ENCODE results near the gene SDK1. TPM values are rescaled to one million over a fixed set of nuclear protein-coding genes. Genes with fewer than 3 reads are reported as not detected.

SDK1 gene
- total RNA-seq, 1 donor from 2014 or later = 0.16 TPM

DNA sequence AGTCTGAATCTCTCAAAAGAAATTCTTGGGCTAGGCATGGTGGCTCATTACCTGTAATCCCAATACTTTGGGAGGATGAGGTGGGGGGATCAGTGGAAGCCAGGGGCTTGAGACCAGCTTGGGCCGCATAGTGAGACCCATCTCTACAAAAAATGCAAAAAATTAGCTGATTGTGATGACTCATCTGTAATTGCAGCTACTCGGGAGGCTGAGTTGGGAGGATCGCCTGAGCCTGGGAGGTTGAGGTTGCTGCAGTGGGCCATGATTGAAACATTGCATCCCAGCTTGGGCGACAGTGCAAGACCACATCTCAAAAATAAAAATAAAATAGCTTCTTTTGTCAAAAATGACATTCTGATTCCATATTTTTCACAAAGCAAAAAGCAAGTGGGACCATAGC lies 736.3 kb downstream of the SDK1 start:
- Mint-ChIP-seq H3K36me3 (ENCODE audit: low read depth) (no peaks in the 10 kb centered on the region), H3K27ac (no peak overlapping the region), H3K4me1 (no peaks in the 10 kb centered on the region), H3K27me3 (no peaks in the 10 kb centered on the region), H3K4me3 (no peak overlapping the region), H3K9me3 (no peaks in the 10 kb centered on the region)
- DNase-seq = no peak
- intact Hi-C loops (cut with micrococcal nuclease) = no loop called here

DNA sequence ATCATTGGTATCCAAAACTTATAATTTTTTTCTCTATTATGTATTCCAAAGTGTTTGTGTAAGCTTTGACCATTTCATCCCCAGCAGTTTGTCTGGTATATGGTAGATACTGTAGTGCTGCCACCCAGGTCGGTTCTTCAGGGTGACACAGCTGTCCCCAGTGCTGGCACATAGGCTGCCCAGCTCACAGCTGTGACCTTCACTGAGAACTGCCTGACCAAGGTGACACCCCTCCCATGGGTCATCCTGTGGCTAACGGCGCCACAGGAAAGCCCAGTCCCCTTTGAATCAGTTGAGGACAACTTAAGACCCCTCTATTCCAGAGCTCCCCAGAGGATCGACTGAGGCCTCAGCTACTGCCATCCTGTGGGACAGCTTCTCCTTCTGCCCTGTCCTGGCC lies 736.8 kb downstream of the SDK1 start:
- no peak for DNase-seq
- intact Hi-C loops (cut with micrococcal nuclease) = no loop called here
- Mint-ChIP-seq H3K9me3 (no peaks in the 10 kb centered on the region), H3K27ac (no peak overlapping the region), H3K36me3 (ENCODE audit: low read depth) (no peaks in the 10 kb centered on the region), H3K4me1 (no peaks in the 10 kb centered on the region), H3K4me3 (no peak overlapping the region), H3K27me3 (no peaks in the 10 kb centered on the region)

DNA sequence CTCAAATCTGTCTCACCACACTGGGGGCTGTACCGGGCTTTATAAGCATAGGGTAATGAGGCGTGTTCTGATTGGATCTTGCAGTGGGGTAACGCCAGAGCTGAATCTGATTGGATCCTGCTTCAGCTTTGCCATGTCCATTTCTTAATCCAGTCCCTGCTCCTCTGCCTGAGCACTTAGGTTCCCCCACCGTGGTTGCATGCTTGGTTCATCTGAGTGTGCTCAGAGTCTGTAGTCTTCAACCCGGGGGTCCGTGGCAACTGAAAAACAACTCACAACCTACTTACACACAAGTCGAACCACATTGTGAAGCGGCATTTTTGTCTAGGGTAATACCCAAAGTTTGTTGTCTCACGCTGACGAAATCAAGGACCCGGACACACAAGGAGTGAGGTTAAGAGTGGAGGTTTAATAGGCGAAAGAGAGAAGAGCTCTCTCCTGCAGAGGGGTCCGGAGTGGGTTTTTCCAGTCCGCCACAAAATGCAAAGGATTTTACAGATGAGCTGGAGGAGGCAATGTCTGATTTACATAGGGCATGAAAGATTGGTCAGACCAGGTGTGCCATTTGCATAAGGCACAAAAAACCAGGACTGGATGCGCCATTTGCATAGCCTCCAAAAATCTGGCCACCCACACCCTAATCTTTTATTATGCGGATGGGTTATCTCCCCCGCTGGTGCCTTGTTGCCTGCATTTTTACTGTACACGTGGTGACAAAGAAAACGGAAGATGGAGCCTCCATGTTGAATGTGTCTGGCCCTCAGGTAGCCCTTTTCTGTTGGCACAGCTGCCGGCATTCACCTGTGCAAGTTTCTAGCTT lies 739.3 kb downstream of the SDK1 start:
- Mint-ChIP-seq H3K4me3 (no peak overlapping the region), H3K36me3 (ENCODE audit: low read depth) (no peaks in the 10 kb centered on the region), H3K9me3 (no peaks in the 10 kb centered on the region), H3K4me1 (no peaks in the 10 kb centered on the region), H3K27me3 (no peaks in the 10 kb centered on the region), H3K27ac (no peak overlapping the region)
- no peak for DNase-seq
- intact Hi-C loops (cut with micrococcal nuclease) = no loop called here

DNA sequence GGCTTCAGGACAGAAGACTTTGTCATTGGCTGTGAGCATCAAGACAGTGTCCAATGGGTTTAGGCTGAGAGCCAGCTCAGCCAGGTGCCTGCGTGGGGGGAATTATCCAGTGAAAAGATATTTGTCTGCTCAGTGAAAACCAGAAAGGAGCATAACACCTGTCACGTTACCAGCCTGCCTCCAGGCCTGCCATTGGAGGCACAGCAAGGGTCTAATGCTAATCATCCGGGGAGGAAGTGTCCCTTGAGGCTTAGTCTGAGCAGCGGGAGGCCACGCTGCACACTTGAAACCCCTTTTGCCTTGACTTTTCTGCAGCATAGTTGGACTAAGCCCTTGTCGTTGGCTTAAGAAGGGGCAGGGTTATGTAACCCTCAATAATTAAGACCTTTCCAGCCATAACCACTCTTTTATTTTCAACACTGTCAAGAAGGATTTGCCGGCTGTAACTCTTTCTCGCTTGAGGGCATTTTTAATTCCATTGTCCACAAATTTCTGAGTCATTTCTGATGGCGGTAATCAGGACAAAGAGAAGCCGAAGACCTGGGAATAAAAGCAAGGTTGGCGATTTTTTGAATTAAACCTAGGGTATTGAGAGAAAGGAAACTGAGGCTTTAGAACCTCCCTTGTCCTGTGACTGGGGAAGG lies 741.5 kb downstream of the SDK1 start:
- H3K27me3 Mint-ChIP-seq = no peaks in the 10 kb centered on the region
- no peaks in the 10 kb centered on the region for H3K9me3 Mint-ChIP-seq
- DNase-seq = no peak
- H3K4me1 Mint-ChIP-seq = no peaks in the 10 kb centered on the region
- intact Hi-C loops (cut with micrococcal nuclease) = no loop called here
- no peak overlapping the region for H3K27ac Mint-ChIP-seq
- no peaks in the 10 kb centered on the region for H3K36me3 Mint-ChIP-seq (ENCODE audit: low read depth)
- no peak overlapping the region for H3K4me3 Mint-ChIP-seq

DNA sequence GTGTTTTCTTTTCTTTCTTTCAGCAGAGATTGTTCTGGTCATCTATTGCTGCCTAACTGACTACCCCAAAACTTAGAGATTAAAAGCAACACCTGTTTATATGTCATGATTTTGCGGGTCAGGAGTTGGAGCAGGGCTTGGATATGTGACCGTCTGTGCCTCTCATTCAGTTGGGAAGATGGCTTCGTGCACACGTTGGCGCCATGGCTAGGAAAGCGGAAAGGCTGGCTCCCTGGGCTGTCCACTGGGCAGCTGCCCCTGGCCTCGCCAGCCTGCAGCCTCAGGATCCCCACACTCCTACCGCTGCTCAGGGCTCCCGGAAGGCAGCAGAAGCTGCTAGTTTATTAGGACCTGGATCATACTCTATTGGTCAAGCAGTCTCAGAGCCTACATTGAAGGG lies 742.9 kb downstream of the SDK1 start:
- H3K9me3 Mint-ChIP-seq = no peaks in the 10 kb centered on the region
- H3K36me3 Mint-ChIP-seq (ENCODE audit: low read depth) = no peaks in the 10 kb centered on the region
- no peak for DNase-seq
- no peaks in the 10 kb centered on the region for H3K4me1 Mint-ChIP-seq
- no peaks in the 10 kb centered on the region for H3K27me3 Mint-ChIP-seq
- no peak overlapping the region for H3K4me3 Mint-ChIP-seq
- intact Hi-C loops (cut with micrococcal nuclease) = no loop called here
- no peak overlapping the region for H3K27ac Mint-ChIP-seq

DNA sequence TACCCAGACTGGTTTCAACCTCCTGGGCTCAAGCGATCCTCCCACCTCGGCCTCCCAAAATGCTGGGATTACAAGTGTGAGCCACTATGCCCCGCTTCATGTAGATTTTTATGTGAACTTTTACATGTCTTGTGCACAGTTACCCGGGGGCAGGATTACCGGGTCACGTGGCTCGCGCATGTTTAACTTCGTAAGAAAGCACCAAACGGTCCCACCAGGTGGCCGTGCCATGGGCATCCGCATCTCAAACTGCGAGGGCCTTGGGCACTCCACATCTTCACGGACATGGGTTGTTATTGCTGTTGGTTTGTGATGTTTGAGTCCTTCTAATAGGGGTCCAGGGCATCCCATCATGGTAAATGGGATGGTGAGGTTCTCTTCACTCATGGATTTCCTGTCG lies 744.4 kb downstream of the SDK1 start:
- no peaks in the 10 kb centered on the region for H3K9me3 Mint-ChIP-seq

DNA sequence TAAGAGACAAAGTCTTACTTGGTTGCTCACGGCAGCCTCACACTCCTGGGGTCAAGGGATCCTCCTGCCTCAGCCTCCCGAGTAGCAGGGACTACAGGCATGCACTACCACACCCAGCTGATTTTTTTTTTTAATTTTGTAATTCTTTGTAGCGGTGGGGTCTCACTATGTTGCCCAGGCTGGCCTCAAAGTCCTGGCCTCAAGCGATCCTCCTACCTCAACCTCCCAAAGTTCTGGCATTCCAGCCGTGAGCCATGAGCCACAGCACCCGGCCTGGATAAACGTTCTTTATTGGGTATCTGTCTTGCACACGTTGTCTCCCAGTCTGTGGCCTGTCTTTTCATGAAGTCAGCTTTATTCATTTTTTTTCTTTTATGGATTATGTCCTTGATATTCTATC lies 744.9 kb downstream of the SDK1 start:
- Mint-ChIP-seq H3K4me1 (no peaks in the 10 kb centered on the region), H3K27me3 (no peaks in the 10 kb centered on the region), H3K4me3 (no peak overlapping the region), H3K27ac (no peak overlapping the region), H3K9me3 (no peaks in the 10 kb centered on the region), H3K36me3 (ENCODE audit: low read depth) (no peaks in the 10 kb centered on the region)
- intact Hi-C loops (cut with micrococcal nuclease) = no loop called here
- DNase-seq = no peak

More for the DNA sequence above, 744.4 kb downstream of the SDK1 start:
- Mint-ChIP-seq H3K4me1 (no peaks in the 10 kb centered on the region), H3K27me3 (no peaks in the 10 kb centered on the region), H3K4me3 (no peak overlapping the region), H3K36me3 (ENCODE audit: low read depth) (no peaks in the 10 kb centered on the region), H3K27ac (no peak overlapping the region)
- intact Hi-C loops (cut with micrococcal nuclease) = no loop called here
- DNase-seq = no peak

DNA sequence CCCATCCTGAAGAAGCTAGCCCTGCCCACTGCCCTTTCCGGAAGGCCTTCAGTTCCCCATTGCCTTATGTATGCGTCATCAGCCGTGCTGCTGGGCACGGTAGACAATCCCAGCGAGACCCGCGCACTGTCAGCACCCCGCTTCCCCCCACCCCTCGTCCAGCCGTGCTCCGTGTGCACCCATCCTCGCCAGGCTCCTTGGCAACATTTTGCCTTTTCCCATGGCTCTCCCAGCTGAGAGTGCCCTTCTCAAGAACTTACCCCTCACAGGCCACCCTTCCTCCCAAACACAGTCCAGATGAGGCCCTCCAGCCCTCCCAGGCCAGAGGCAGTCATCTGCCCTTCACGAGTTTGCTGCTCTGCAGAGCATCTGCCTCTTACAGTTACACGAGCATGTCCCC lies 747.3 kb downstream of the SDK1 start:
- no peak overlapping the region for H3K27ac Mint-ChIP-seq
- no peaks in the 10 kb centered on the region for H3K27me3 Mint-ChIP-seq
- DNase-seq = no peak
- intact Hi-C loops (cut with micrococcal nuclease) = no loop called here
- H3K4me3 Mint-ChIP-seq = no peak overlapping the region
- no peaks in the 10 kb centered on the region for H3K9me3 Mint-ChIP-seq
- no peaks in the 10 kb centered on the region for H3K4me1 Mint-ChIP-seq
- H3K36me3 Mint-ChIP-seq (ENCODE audit: low read depth) = no peaks in the 10 kb centered on the region

DNA sequence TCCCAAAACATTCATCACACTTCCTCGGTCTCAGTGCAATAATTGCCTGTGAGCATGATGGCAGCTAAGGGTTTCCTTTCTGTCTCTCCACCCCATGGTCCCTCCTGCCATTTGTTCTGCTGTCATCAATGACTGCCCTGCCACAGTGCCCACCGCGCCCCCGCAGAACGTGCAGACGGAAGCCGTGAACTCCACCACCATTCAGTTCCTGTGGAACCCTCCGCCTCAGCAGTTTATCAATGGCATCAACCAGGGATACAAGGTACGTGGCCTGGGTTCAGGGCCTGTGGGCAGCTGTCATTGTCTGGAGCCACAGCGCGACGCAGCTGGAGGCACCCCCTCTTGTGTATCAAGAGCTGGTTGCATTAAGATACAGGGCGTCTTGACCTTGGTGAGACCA lies 748.1 kb downstream of the SDK1 start:
- H3K27ac Mint-ChIP-seq = no peak overlapping the region
- H3K27me3 Mint-ChIP-seq = no peaks in the 10 kb centered on the region
- no peaks in the 10 kb centered on the region for H3K9me3 Mint-ChIP-seq
- no peaks in the 10 kb centered on the region for H3K4me1 Mint-ChIP-seq
- intact Hi-C loops (cut with micrococcal nuclease) = no loop called here
- H3K4me3 Mint-ChIP-seq = no peak overlapping the region
- DNase-seq = no peak
- H3K36me3 Mint-ChIP-seq (ENCODE audit: low read depth) = no peaks in the 10 kb centered on the region

DNA sequence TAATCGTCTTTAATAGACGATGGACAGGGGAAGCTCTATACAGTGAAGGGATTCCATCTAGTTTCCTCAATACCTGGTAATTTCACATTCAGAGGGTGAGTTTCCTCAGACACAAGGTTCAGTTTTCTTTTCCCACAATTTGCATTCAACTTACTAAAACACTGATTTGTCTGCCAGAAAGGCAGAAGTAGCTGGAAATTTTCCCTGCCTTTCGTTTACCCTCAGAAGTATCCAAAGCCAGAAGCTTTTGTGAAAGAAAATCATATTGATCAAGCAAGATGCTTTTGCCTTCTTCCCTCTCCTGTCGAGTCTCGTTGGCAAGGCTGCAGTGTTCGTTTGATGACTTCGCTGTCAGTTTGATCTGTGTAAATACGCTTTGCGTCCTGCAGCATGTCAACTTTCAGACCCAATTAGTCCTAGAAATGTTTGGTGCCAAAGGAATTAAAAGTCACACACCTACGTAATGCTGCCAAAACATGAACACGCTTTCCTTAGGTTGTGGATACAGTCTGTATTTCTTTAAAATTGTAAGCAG lies 749.1 kb downstream of the SDK1 start:
- DNase-seq = no peak
- Mint-ChIP-seq H3K9me3 (no peaks in the 10 kb centered on the region), H3K4me3 (no peak overlapping the region), H3K36me3 (ENCODE audit: low read depth) (no peaks in the 10 kb centered on the region), H3K27ac (no peak overlapping the region), H3K4me1 (no peaks in the 10 kb centered on the region), H3K27me3 (no peaks in the 10 kb centered on the region)
- intact Hi-C loops (cut with micrococcal nuclease) = no loop called here

DNA sequence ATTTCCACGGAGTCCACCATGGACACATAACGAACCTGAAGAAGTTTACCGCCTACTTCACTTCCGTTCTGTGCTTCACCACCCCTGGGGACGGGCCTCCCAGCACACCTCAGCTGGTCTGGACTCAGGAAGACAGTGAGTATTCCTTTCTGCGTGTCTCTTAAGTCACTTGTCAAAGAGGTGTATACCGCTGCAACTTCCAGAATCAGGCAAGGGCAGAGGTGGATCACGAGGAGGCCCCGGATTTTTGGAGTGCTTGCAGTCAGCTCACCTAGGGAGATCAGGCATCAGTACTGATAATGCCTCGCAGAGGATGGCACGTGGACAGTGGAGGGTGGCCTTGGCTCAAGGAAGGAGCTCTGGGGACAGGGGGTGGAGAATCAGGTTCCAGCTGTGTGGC lies 750.6 kb downstream of the SDK1 start:
- Mint-ChIP-seq H3K4me3 (no peak overlapping the region), H3K27ac (no peak overlapping the region), H3K36me3 (ENCODE audit: low read depth) (no peaks in the 10 kb centered on the region), H3K9me3 (no peaks in the 10 kb centered on the region), H3K27me3 (no peaks in the 10 kb centered on the region), H3K4me1 (no peaks in the 10 kb centered on the region)
- DNase-seq = no peak
- intact Hi-C loops (cut with micrococcal nuclease) = no loop called here

DNA sequence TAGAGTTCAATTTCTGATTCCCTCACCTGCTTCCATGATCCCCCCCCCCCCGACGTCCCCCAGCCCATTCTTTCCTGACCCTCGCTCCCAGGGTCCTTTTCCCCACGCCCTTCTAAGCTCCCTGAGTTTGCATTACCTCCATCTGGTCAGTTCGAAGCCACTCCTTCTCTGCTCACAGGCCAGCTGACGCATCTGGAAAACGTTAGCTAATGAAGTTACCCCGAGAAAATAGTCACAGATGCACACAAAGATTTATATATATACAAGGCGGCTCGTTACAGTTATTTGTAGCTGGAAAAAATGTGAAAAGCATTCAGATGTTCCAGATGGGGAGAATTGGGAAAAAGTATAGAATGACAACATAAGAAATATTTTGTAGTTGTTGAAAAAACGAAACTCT lies 751.1 kb downstream of the SDK1 start:
- no peaks in the 10 kb centered on the region for H3K27me3 Mint-ChIP-seq
- H3K4me3 Mint-ChIP-seq = no peak overlapping the region
- H3K4me1 Mint-ChIP-seq = no peaks in the 10 kb centered on the region
- H3K9me3 Mint-ChIP-seq = no peaks in the 10 kb centered on the region
- no peaks in the 10 kb centered on the region for H3K36me3 Mint-ChIP-seq (ENCODE audit: low read depth)
- DNase-seq = no peak
- intact Hi-C loops (cut with micrococcal nuclease) = no loop called here
- H3K27ac Mint-ChIP-seq = no peak overlapping the region

DNA sequence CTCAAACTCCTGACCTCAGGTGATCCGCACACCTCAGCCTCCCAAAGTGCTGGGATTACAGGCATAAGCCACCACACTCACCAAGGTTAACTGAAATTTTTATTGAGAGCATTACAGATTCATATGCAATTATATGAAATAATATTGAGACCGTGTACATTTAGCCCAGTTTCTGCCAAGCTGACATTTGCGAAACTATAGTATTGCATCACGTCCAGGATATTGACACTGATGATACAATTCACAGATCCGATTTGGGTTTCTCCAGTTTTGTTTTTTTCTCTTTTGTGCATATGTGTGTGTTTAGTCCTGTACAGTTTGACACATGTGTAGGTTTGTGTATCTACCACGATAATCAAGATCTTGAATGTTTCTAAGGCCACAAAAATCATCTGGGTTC lies 753.1 kb downstream of the SDK1 start:
- Mint-ChIP-seq H3K9me3 (peaks cover 6% of the 10 kb centered on the region), H3K4me1 (peaks cover 2% of the 10 kb centered on the region), H3K36me3 (ENCODE audit: low read depth) (no peaks in the 10 kb centered on the region), H3K27me3 (no peaks in the 10 kb centered on the region), H3K4me3 (no peak overlapping the region), H3K27ac (no peak overlapping the region)
- intact Hi-C loops (cut with micrococcal nuclease) = no loop called here
- DNase-seq = no peak

DNA sequence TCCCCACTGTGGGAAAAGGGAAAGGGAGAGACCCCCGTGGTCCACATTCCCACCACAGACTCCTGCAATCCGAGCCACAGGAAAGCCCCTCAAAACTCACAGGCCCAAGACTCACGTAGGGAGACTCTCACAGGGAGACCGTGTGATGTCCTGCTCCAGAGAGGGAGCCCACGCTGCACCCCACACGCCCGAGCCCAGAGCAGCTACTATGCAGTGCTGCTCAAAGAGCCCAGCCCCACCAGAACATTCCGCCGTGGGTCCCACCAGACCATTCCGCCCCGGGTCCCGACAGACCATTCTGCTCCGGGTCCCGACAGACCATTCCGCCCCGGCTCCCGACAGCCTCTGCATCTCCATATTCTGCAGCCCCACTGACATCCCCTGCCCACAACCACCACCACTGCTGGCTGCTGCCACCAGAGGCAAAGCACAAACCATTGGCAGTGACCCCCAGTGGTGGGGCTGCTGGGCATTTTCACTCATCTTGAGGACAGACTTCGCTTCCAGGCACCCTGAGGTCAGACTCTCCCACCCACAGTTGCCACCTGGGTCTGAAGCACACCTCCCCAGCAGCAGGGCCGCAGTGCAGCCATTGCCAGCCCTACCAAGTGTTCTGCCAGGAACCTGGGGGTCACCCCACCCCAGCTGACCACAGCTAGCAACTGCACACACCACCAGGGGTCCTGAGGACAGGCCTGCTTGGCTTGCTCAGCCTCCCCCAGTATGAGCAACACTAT lies 755.7 kb downstream of the SDK1 start:
- Mint-ChIP-seq H3K4me3 (no peak overlapping the region), H3K27me3 (no peaks in the 10 kb centered on the region), H3K9me3 (peaks cover 6% of the 10 kb centered on the region), H3K36me3 (ENCODE audit: low read depth) (no peaks in the 10 kb centered on the region), H3K27ac (no peak overlapping the region), H3K4me1 (peaks cover 2% of the 10 kb centered on the region)
- intact Hi-C loops (cut with micrococcal nuclease) = no loop called here
- no peak for DNase-seq

All from activated CD4-positive, alpha-beta T cell treated with anti-CD3 and anti-CD28 coated beads, Interleukin-2, amount 10 ng/mL, durations not matched to agents 24 days and 14 days (primary cell).